DND-41 (cell line): ENCODE results near the gene SMIM3.

ENCODE experiments used
- ATAC-seq: fragments of 200-7000 bp; cut with Tn5 transposase; 3 replicates; pipeline ENCODE4 v1.9.1; 2021; ENCODE audit warnings: low read depth; ENCODE audit not compliant: insufficient read depth
- DNase-seq: peaks from one replicate; pipeline ENCODE4 v3.0.0-alpha.2; 2020
- H2AFZ ChIP-seq: 2 replicates; pipeline ENCODE4 v1.6.0; 2012; ENCODE audit warnings: low read depth, low read length
- H3K27ac ChIP-seq: 2 replicates; pipeline ENCODE4 v1.5.1; 2012; ENCODE audit warnings: low read length, inconsistent platforms
- H3K27me3 ChIP-seq: fragments of 200-600 bp; sonication (generic); 2 replicates; pipeline ENCODE4 v1.6.0; 2012; ENCODE audit warnings: low read length, mild to moderate bottlenecking, inconsistent platforms; ENCODE audit not compliant: insufficient read depth, poor library complexity
- H3K36me3 ChIP-seq: 2 replicates; pipeline ENCODE4 v1.5.1; 2012; ENCODE audit warnings: low read length, inconsistent platforms; ENCODE audit not compliant: insufficient read depth
- H3K4me1 ChIP-seq: 2 replicates; pipeline ENCODE4 v1.5.1; 2012; ENCODE audit warnings: mild to moderate bottlenecking, low read length; ENCODE audit not compliant: insufficient read depth
- H3K4me2 ChIP-seq: 2 replicates; pipeline ENCODE4 v1.6.0; 2012; ENCODE audit warnings: mild to moderate bottlenecking, moderate library complexity, low read length, inconsistent platforms; ENCODE audit not compliant: insufficient read depth
- H3K4me3 ChIP-seq, 2 experiments: fragments of 200-600 bp in 1 of 2; shearing (Covaris generic) in 1 of 2; 2 replicates each; pipeline ENCODE4 v1.5.1; 2012 to 2016; ENCODE audit warnings: inconsistent platforms in 2 of 2, low read length in 2 of 2, mild to moderate bottlenecking in 2 of 2, low read depth in 1 of 2, moderate library complexity in 1 of 2
- H3K79me2 ChIP-seq: 2 replicates; pipeline ENCODE4 v1.6.0; 2012; ENCODE audit warnings: low read length, inconsistent platforms; ENCODE audit not compliant: insufficient read depth
- H3K9ac ChIP-seq: 2 replicates; pipeline ENCODE4 v1.6.0; 2012; ENCODE audit warnings: low read depth, mild to moderate bottlenecking, inconsistent platforms, low read length, moderate library complexity
- H3K9me3 ChIP-seq: 2 replicates; pipeline ENCODE4 v1.5.1; 2012; ENCODE audit warnings: low read length, moderate library complexity, mild to moderate bottlenecking, inconsistent platforms; ENCODE audit not compliant: insufficient read depth, severe bottlenecking
- H4K20me1 ChIP-seq: 2 replicates; pipeline ENCODE4 v1.6.0; 2012; ENCODE audit warnings: low read length; ENCODE audit not compliant: insufficient read depth
- EZH2 ChIP-seq: IDR thresholded peaks from 3 replicates; pipeline ENCODE4 v1.6.1; 2012; ENCODE audit warnings: borderline replicate concordance, low read depth, mild to moderate bottlenecking, moderate library complexity, low read length, inconsistent platforms; ENCODE audit not compliant: severe bottlenecking
- TF ChIP-seq, protein P1 (sequence below): IDR thresholded peaks from 2 replicates; pipeline ENCODE4 v1.5.1; 2012; ENCODE audit warnings: borderline replicate concordance, low read length, moderate library complexity, mild to moderate bottlenecking; ENCODE audit not compliant: poor library complexity, severe bottlenecking; ENCODE audit errors: extremely low read depth

SMIM3 gene

DNA sequence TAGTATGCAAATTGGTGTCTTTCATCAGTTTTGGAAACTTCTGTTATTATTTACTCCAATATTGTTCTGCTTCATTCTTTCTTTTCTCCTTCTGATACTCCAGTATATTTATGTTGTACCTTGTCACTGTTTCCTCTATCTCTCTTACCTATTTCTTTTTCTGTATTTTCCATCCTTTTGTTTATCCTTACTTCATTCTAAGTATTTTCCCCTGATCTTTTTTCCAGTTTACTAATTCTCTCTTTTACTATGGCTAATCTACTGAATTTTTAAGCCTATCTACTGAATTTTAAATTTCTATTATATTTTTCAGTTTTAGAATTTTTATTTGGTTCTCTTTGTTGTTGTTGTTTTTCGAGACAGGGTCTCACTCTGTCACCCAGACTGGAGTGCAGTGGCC lies 7.4 kb downstream of the SMIM3 start:
- Histone ChIP-seq H3K4me1 (peaks cover 66% of the 10 kb centered on the region), H3K9ac (no peak overlapping the region), H3K79me2 (peaks cover 75% of the 10 kb centered on the region), H3K27ac (no peak overlapping the region), H4K20me1 (0 out of 2 replicates have a peak, but pooled peaks cover 4% of the 10 kb centered on the region), H2AFZ (no peak overlapping the region), H3K9me3 (no peaks in the 10 kb centered on the region), H3K4me2 (no peak overlapping the region), H3K27me3 (no peaks in the 10 kb centered on the region), H3K4me3 (no peak overlapping the region), H3K36me3 (peaks cover 4% of the 10 kb centered on the region; the same call in 1 of the 2 replicates)
- DNase-seq (no peak), ATAC-seq (no peak)
- TF ChIP-seq, protein P1, sequence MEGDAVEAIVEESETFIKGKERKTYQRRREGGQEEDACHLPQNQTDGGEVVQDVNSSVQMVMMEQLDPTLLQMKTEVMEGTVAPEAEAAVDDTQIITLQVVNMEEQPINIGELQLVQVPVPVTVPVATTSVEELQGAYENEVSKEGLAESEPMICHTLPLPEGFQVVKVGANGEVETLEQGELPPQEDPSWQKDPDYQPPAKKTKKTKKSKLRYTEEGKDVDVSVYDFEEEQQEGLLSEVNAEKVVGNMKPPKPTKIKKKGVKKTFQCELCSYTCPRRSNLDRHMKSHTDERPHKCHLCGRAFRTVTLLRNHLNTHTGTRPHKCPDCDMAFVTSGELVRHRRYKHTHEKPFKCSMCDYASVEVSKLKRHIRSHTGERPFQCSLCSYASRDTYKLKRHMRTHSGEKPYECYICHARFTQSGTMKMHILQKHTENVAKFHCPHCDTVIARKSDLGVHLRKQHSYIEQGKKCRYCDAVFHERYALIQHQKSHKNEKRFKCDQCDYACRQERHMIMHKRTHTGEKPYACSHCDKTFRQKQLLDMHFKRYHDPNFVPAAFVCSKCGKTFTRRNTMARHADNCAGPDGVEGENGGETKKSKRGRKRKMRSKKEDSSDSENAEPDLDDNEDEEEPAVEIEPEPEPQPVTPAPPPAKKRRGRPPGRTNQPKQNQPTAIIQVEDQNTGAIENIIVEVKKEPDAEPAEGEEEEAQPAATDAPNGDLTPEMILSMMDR = no peak
- no peak for TF ChIP-seq EZH2

DNA sequence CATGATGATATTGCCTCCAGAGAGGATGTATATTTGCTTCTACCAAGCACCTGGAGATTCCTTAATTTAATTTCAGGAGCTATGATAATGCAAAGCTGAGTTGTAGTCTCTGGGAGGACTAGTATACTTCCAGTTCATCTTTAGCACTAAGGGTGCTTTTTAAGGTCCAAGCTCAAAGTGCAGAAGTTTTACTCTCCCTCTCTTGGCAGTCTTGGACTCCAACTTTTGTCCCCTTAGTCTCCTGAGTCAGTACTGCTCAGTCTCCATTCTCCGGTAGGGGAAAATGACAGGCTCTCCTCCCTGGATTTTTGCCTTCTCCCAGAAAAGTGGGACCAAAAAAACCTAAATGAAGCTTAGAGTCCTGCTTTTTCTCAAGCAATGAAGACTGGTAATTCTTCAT lies 8.3 kb downstream of the SMIM3 start:
- DNase-seq (no peak), ATAC-seq (no peak)
- H3K27ac ChIP-seq = no peak overlapping the region
- peaks cover 74% of the 10 kb centered on the region for H3K79me2 ChIP-seq
- H3K27me3 ChIP-seq = no peaks in the 10 kb centered on the region
- H2AFZ ChIP-seq = no peak overlapping the region
- H3K9ac ChIP-seq = no peak overlapping the region
- H3K36me3 ChIP-seq = no peaks in the 10 kb centered on the region; the same call in 1 of the 2 replicates
- H3K4me1 ChIP-seq = peaks cover 56% of the 10 kb centered on the region
- H3K9me3 ChIP-seq = no peaks in the 10 kb centered on the region
- no peak for TF ChIP-seq EZH2
- TF ChIP-seq, protein P1 = no peak
- H3K4me2 ChIP-seq = no peak overlapping the region
- H4K20me1 ChIP-seq = 0 out of 2 replicates have a peak, but pooled peaks cover 4% of the 10 kb centered on the region
- H3K4me3 ChIP-seq = no peak overlapping the region

DNA sequence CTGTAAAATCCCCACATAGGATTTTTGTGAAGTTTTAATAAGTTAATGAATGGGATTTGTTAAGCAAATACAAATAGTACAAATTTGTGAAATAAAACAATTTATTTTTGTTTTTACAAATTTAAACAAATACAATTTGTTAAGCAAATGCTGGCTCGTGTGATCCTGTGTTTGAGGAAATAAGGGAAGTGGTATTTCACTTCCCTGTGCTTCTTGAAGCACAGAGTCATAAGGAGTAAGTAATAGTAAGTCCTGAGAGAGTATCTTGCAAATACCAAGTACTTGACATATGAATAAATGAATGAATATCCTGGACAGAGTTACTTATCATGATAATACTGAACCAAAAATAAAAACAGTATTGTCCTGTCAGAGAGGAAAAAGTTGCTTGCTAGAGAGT lies 9.1 kb downstream of the SMIM3 start:
- Histone ChIP-seq H3K27ac (no peak overlapping the region), H3K4me2 (no peak overlapping the region), H3K4me1 (peaks cover 49% of the 10 kb centered on the region), H3K27me3 (no peaks in the 10 kb centered on the region), H3K9ac (no peak overlapping the region), H3K36me3 (no peaks in the 10 kb centered on the region), H3K9me3 (no peaks in the 10 kb centered on the region), H3K4me3 (no peak overlapping the region), H4K20me1 (0 out of 2 replicates have a peak, but pooled peaks cover 4% of the 10 kb centered on the region), H2AFZ (no peak overlapping the region), H3K79me2 (peaks cover 74% of the 10 kb centered on the region)
- no peak for TF ChIP-seq EZH2
- TF ChIP-seq, protein P1 = no peak
- ATAC-seq (no peak), DNase-seq (no peak)
